Transverse colon (tissue), 4 donors: ENCODE data around the gene PAK4. TPM values are rescaled to one million over a fixed set of nuclear protein-coding genes. Genes with fewer than 3 reads are reported as not detected.

Experiments used
- DNase-seq: peaks from one replicate; pipeline ENCODE4 v3.0.0-alpha.2; 2019
- H3K27ac ChIP-seq, 4 donors: fragments of 200-600 bp; sonication (generic); 2 replicates each; pipeline ENCODE4 v1.5.1; 2016 to 2018; ENCODE audit warnings: inconsistent platforms in 4 of 4
- H3K27me3 ChIP-seq: fragments of 200-600 bp; sonication (generic); 2 replicates; pipeline ENCODE4 v1.5.1; 2017; ENCODE audit warnings: inconsistent platforms
- H3K36me3 ChIP-seq, 4 donors: fragments of 200-600 bp; sonication (generic); 2 replicates each; pipeline ENCODE4 v1.5.1; 2017 to 2019; ENCODE audit warnings: inconsistent platforms in 4 of 4
- H3K4me1 ChIP-seq, 4 donors: fragments of 200-600 bp; sonication (generic); 2 replicates each; pipeline ENCODE4 v1.5.1; 2017 to 2020; ENCODE audit warnings: inconsistent platforms in 4 of 4
- H3K4me3 ChIP-seq, 4 donors: fragments of 200-600 bp; sonication (generic); 1 replicate in 1 of 4; 2 replicates in 3 of 4; pipeline versions ENCODE4 v1.5.1 to v1.6.1; 2017 to 2019; ENCODE audit warnings: inconsistent platforms in 4 of 4
- H3K9me3 ChIP-seq, 2 donors: fragments of 200-600 bp; sonication (generic); 2 replicates each; pipeline ENCODE4 v1.5.1; 2017 to 2019; ENCODE audit warnings: inconsistent platforms in 2 of 2
- EP300 ChIP-seq: sonication (generic); formaldehyde crosslinking; IDR thresholded peaks from one replicate; pipeline ENCODE4 v1.6.1; 2017; ENCODE audit warnings: antibody characterized with exemption, low read depth
- POLR2A ChIP-seq: fragments of 450-650 bp; IDR thresholded peaks from one replicate; pipeline ENCODE4 v1.6.1; 2016; ENCODE audit warnings: antibody characterized with exemption, mild to moderate bottlenecking, moderate library complexity
- POLR2AphosphoS5 ChIP-seq, 3 donors: sonication (generic); formaldehyde crosslinking; IDR thresholded peaks; one replicate each; pipeline ENCODE4 v1.6.1; 2016; ENCODE audit warnings: antibody characterized with exemption in 3 of 3
- WGBS, 2 donors: methylation state at CpG; one replicate each; pipeline ENCODE4 v1.1.5; 2018; ENCODE audit warnings: low coverage in 1 of 2; 5-methylcytosine and 5-hydroxymethylcytosine counted together
- in situ Hi-C, 4 donors: fragments of 200-750 bp; cut with MboI; loops; one replicate each; pipeline versions ENCODE4 v1.15.0 to v1.15.1; 2017; ENCODE audit warnings: low sequenced_read_pairs in 3 of 4, low pct_ligation_motif_present in 1 of 4, low pct_unique_long_range_greater_than_20kb in 1 of 4
- intact Hi-C: fragments of 100-400 bp; cut with DNase I; formaldehyde crosslinking; loops from one replicate; pipeline ENCODE4 v1.15.1; 2023; ENCODE audit warnings: low total_unique reads
- total RNA-seq, 4 donors: library from RNA; depleted of rRNA; stranded (reverse); fragments of >200 nt; gene quantifications; one replicate each; pipeline ENCODE4 v1.1.0, GENCODE V29; 2016
- TF ChIP-seq, protein P1 (sequence below), 5 experiments: fragments of 200-600 bp in 3 of 5; fragments of 450-650 bp in 2 of 5; sonication (generic) in 3 of 5; IDR thresholded peaks; 1 replicate in 2 of 5; 2 replicates in 3 of 5; pipeline ENCODE4 v1.5.1; 2016 to 2017; ENCODE audit warnings: antibody characterized with exemption in 5 of 5, inconsistent platforms in 3 of 5, mild to moderate bottlenecking in 2 of 5, moderate library complexity in 1 of 5

PAK4 gene
- total RNA-seq, 4 donors from 2014 or later = 43.8 to 96.1 (median 63.2) TPM

DNA sequence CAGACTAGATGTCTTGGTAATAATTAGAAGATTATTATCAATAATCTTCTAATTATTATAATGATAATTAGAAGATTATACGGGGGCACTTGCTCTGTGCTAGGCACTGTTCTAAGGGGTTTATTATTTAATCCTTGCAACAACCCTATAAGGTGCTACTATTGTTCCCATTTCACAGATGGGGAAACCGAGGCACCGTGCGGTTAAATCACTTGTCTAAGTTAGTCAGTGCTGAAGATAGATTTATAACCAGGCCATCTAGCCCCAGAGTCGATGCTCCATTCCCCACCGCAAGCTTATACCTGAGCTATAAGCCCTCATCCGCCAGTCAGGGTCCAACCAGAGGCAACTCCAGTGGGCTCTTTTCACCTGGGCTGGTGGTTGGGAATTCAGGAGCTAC is 43.4 kb upstream of the PAK4 start:
- no peak for TF ChIP-seq POLR2A
- no peak for TF ChIP-seq EP300
- no peak for TF ChIP-seq POLR2AphosphoS5 (IDR thresholded peaks at IDR 0.05)
- TF ChIP-seq, protein P1, sequence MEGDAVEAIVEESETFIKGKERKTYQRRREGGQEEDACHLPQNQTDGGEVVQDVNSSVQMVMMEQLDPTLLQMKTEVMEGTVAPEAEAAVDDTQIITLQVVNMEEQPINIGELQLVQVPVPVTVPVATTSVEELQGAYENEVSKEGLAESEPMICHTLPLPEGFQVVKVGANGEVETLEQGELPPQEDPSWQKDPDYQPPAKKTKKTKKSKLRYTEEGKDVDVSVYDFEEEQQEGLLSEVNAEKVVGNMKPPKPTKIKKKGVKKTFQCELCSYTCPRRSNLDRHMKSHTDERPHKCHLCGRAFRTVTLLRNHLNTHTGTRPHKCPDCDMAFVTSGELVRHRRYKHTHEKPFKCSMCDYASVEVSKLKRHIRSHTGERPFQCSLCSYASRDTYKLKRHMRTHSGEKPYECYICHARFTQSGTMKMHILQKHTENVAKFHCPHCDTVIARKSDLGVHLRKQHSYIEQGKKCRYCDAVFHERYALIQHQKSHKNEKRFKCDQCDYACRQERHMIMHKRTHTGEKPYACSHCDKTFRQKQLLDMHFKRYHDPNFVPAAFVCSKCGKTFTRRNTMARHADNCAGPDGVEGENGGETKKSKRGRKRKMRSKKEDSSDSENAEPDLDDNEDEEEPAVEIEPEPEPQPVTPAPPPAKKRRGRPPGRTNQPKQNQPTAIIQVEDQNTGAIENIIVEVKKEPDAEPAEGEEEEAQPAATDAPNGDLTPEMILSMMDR (IDR thresholded peaks at IDR 0.05) = no peak
- intact Hi-C loops (no loop called here), in situ Hi-C loops (no loop called here)
- no peak for DNase-seq
- Histone ChIP-seq H3K36me3 (no peaks in the 10 kb centered on the region), H3K4me3 (no peak overlapping the region), H3K9me3 (no peaks in the 10 kb centered on the region), H3K27ac (no peak overlapping the region), H3K27me3 (peaks cover 72% of the 10 kb centered on the region), H3K4me1 (peaks cover 0 to 13% (median 5%) of the 10 kb centered on the region in 4 donors)
- WGBS, 2 donors = 80 to 92% methylated on average over 3 to 7 of the region's 7 CpGs

DNA sequence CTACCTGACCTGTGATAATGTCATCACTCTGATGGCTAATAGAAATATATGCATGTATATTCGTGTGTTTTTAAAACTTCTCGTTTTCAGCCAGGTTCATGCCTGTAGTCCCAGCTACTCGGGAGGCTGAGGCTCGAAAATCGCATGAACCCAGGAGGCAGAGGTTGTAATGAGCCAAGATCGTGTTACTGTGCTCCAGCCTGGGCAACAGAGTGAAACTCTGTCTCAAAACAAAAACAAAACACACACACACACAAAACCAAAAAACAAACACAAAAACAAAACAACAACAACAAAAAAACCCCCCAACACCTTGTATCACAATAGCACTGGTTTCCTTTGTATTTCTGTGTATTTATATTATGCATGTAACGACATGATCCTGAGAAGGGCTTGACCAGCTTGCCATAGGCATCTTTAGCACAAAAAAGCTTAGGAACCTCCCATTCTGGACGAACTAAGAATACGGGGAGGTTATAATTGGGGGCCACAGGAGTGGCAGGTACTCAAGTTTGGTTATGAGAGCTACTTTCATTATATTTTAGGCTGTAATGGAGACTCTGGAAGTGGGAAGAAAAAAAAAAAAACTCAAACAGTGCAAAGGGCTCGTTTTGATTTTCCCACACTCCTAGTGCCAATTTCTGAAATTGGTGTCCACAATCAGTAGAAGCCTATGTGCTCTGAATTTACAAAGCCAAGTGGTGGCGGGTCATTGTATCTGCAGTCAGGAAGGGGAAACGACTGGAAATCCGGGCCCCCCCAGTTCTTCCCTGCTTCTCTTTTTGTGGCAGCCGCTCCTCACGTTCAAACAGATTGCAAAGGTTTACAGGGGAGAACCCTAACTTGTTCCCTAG is 42.6 kb upstream of the PAK4 start:
- Histone ChIP-seq H3K4me1 (peaks cover 0 to 13% (median 5%) of the 10 kb centered on the region in 4 donors), H3K36me3 (no peaks in the 10 kb centered on the region), H3K4me3 (no peak overlapping the region), H3K27me3 (peaks cover 75% of the 10 kb centered on the region), H3K9me3 (no peaks in the 10 kb centered on the region), H3K27ac (no peak overlapping the region)
- in situ Hi-C loops = no loop called here
- intact Hi-C loops = no loop called here
- 17 to 18% methylated on average over 5 to 15 of the region's 15 CpGs for WGBS, 2 donors
- no peak for DNase-seq
- TF ChIP-seq POLR2A = no peak
- TF ChIP-seq, protein P1 (IDR thresholded peaks at IDR 0.05) = no peak
- TF ChIP-seq POLR2AphosphoS5 (IDR thresholded peaks at IDR 0.05) = no peak
- no peak for TF ChIP-seq EP300

- H3K36me3 ChIP-seq = no peaks in the 10 kb centered on the region
- H3K4me1 ChIP-seq = peaks cover 0 to 13% (median 5%) of the 10 kb centered on the region in 4 donors
- in situ Hi-C loops (no loop called here), intact Hi-C loops (no loop called here)
- H3K27ac ChIP-seq = no peak overlapping the region
- H3K27me3 ChIP-seq = peaks cover 82% of the 10 kb centered on the region
- no peak for DNase-seq
- no peaks in the 10 kb centered on the region for H3K9me3 ChIP-seq
- TF ChIP-seq POLR2A (no peak), EP300 (no peak), POLR2AphosphoS5 (IDR thresholded peaks at IDR 0.05) (no peak)
- TF ChIP-seq, protein P1 (IDR thresholded peaks at IDR 0.05) = no peak
- no peak overlapping the region for H3K4me3 ChIP-seq
- 6% methylated on average over 14 of the region's 14 CpGs; no CpG with 5 or more reads in 1 of the 2 donors for WGBS, 2 donors
Measured at GRCh38 chr19:39083599-39083982, 42.0 kb upstream of the PAK4 start.

DNA sequence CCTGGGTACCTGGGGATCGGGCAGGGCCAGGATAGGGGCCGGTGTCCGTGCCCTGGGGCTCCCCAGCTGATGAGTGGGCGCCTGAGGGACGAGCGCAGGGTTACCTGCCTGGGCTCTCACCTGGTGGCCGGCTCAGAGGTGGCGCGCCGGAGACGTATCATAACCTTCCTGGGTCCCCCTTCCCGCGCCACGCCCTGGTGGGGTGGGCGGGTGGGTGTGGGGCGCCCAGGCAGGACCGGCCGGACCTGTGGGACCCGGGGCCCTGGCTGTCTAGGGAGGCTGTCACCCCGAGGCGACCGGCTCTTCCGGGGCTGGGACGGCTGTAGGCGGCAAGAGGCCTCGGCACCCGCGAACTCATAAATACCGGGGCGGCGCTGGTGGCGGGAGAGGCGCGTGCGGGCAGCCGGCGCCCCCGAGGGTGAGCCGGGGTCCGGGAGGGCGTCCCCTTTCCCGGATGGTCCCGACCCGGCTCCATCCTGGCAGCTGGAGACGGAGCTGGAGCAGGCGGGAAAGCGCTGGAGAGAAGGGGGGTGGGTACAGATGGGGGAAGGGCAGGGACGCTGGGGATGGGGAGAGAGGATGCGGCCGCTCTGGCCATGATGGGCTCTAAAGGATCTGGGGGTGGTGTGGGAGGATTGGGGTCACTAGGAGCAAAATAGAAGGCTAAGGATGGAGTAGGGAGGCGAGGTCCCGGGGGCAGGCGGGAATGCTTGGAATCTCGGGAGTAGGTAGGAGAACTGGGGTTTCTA is 41.4 kb upstream of the PAK4 start, which contains the start of gene ACP7:
Gene ACP7 (plus strand): TSS at position 386 of the 749 bp plus-strand sequence. CDS start 902 bp downstream, outside the sequence.
- TF ChIP-seq POLR2A = no peak
- TF ChIP-seq POLR2AphosphoS5 (IDR thresholded peaks at IDR 0.05) = no peak
- DNase-seq = no peak
- Histone ChIP-seq H3K36me3 (no peaks in the 10 kb centered on the region), H3K27me3 (peaks cover 85% of the 10 kb centered on the region), H3K4me1 (peaks cover 0 to 13% (median 5%) of the 10 kb centered on the region in 4 donors), H3K4me3 (peak within 1 kb of the TSS in 1 of 4 donors; percentile 18), H3K9me3 (no peaks in the 10 kb centered on the region), H3K27ac (no peak within 1 kb of the TSS)
- in situ Hi-C loops (no loop called here), intact Hi-C loops (no loop called here)
- WGBS, 2 donors = 7 to 37% methylated on average over 6 to 36 of the region's 54 CpGs
